ENCODE results near the gene ABHD16B.

DNA sequence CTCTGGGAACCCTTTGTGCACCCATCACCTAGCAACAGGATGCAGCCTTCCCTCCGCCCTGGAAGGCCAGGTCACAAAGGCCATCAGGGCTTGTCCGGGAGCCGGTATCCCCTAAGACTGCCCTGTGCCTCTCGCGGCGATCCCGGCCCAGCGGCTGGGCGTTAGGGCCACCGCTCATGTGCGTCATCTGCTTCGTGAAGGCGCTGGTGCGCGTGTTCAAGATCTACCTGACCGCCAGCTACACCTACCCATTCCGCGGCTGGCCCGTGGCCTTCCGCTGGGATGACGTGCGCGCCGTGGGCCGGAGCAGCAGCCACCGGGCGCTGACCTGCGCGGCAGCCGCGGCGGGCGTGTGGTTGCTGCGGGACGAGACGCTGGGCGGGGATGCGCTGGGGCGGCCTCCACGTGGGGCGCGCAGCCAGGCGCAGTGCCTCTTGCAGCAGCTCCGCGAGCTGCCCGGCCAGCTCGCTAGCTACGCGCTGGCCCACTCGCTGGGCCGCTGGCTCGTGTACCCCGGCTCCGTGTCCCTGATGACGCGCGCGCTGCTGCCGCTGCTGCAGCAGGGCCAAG, at the start of gene ABHD16B:
- TF ChIP-seq, protein P1, sequence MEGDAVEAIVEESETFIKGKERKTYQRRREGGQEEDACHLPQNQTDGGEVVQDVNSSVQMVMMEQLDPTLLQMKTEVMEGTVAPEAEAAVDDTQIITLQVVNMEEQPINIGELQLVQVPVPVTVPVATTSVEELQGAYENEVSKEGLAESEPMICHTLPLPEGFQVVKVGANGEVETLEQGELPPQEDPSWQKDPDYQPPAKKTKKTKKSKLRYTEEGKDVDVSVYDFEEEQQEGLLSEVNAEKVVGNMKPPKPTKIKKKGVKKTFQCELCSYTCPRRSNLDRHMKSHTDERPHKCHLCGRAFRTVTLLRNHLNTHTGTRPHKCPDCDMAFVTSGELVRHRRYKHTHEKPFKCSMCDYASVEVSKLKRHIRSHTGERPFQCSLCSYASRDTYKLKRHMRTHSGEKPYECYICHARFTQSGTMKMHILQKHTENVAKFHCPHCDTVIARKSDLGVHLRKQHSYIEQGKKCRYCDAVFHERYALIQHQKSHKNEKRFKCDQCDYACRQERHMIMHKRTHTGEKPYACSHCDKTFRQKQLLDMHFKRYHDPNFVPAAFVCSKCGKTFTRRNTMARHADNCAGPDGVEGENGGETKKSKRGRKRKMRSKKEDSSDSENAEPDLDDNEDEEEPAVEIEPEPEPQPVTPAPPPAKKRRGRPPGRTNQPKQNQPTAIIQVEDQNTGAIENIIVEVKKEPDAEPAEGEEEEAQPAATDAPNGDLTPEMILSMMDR (conservative IDR thresholded peaks at IDR 0.05; ENCODE audit: low read depth in 2 of 2) = no peak
- TF ChIP-seq EZH2 (IDR thresholded peaks at IDR 0.05; ENCODE audit: low read depth, unreplicated experiment) = no peak
- TF ChIP-seq EZH2phosphoT487 (IDR thresholded peaks at IDR 0.05; ENCODE audit: unreplicated experiment) = no peak
- no peak for TF ChIP-seq POLR2AphosphoS5 (IDR thresholded peaks at IDR 0.05; ENCODE audit: low read depth)
- TF ChIP-seq CREB1 (CRISPR knock-in tag; IDR thresholded peaks at IDR 0.05; ENCODE audit: low read depth) = no peak
- TF ChIP-seq, protein P2, sequence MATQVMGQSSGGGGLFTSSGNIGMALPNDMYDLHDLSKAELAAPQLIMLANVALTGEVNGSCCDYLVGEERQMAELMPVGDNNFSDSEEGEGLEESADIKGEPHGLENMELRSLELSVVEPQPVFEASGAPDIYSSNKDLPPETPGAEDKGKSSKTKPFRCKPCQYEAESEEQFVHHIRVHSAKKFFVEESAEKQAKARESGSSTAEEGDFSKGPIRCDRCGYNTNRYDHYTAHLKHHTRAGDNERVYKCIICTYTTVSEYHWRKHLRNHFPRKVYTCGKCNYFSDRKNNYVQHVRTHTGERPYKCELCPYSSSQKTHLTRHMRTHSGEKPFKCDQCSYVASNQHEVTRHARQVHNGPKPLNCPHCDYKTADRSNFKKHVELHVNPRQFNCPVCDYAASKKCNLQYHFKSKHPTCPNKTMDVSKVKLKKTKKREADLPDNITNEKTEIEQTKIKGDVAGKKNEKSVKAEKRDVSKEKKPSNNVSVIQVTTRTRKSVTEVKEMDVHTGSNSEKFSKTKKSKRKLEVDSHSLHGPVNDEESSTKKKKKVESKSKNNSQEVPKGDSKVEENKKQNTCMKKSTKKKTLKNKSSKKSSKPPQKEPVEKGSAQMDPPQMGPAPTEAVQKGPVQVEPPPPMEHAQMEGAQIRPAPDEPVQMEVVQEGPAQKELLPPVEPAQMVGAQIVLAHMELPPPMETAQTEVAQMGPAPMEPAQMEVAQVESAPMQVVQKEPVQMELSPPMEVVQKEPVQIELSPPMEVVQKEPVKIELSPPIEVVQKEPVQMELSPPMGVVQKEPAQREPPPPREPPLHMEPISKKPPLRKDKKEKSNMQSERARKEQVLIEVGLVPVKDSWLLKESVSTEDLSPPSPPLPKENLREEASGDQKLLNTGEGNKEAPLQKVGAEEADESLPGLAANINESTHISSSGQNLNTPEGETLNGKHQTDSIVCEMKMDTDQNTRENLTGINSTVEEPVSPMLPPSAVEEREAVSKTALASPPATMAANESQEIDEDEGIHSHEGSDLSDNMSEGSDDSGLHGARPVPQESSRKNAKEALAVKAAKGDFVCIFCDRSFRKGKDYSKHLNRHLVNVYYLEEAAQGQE (IDR thresholded peaks at IDR 0.05; ENCODE audit: unreplicated experiment) = no peak
- TF ChIP-seq ZNF331 (CRISPR knock-in tag; IDR thresholded peaks at IDR 0.05; ENCODE audit: low read depth) = no peak
- no peak for TF ChIP-seq JUNB (IDR thresholded peaks at IDR 0.05; ENCODE audit: unreplicated experiment)
- no peak for TF ChIP-seq ZNF114 (CRISPR knock-in tag; IDR thresholded peaks at IDR 0.05)
